Erythroblast (primary cell): ENCODE data around the gene CCDC57.

Source experiments
- GATA1 ChIP-seq: IDR thresholded peaks from 2 replicates; pipeline ENCODE4 v1.6.1; 2011; ENCODE audit warnings: low read depth, mild to moderate bottlenecking, control low read depth, low read length, moderate library complexity
- POLR2A ChIP-seq: IDR thresholded peaks from 2 replicates; pipeline ENCODE4 v1.6.1; 2011; ENCODE audit warnings: mild to moderate bottlenecking, low read length

DNA sequence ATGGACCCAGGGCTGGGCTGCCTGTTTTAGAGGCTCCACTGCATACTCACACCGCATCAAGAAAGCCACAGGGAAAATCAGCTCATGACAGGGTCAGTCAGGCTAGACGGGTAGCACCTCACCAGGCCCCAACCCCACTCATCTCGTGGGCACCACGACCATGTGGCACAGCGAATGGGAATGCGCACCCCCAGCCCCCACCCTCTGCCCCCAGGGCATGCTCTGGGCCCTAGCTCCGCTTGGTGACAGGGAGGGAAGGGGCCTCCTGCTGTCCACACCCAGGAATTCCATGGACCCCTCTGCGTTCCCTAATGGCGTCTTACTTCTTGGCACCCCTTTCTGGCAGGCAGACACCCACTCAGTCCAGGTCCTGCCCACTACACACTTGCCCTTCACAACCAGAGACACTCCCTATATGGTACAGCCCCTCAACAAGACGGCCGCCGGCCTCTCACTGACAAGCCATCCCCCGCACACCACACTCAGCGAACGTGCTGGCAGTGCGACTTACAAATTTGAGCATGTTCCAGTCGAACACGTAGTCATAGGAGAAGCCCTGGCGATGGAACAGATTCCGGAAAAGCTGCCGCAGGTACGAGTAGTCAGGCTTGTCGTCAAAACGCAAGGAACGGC is 38.3 kb upstream of the CCDC57 start:
- TF ChIP-seq POLR2A (no peak), GATA1 (no peak)
